Liver (tissue), 9 donors: Measurements from ENCODE around the gene SORBS2. TPM values are rescaled to one million over a fixed set of nuclear protein-coding genes. Genes with fewer than 3 reads are reported as not detected.

Experiments used
- DNase-seq: peaks from one replicate; pipeline ENCODE4 v3.0.0-alpha.2; 2017; ENCODE audit warnings: low spot score
- H3K27ac ChIP-seq, 2 donors: one replicate each; pipeline ENCODE4 v1.7.0; 2013; ENCODE audit warnings: inconsistent platforms in 2 of 2, low read length in 2 of 2, control low read depth in 1 of 2, low read depth in 1 of 2, mild to moderate bottlenecking in 1 of 2
- H3K27me3 ChIP-seq, 4 donors: one replicate each; pipeline versions ENCODE4 v1.6.1 to v1.7.0; 2013; ENCODE audit warnings: low read length in 3 of 4, inconsistent platforms in 1 of 4, mild to moderate bottlenecking in 1 of 4, moderate library complexity in 1 of 4; ENCODE audit not compliant: control insufficient read depth in 4 of 4, insufficient read depth in 4 of 4
- H3K36me3 ChIP-seq, 4 donors: one replicate each; pipeline versions ENCODE4 v1.6.1 to v1.7.0; 2013; ENCODE audit warnings: low read length in 3 of 4, mild to moderate bottlenecking in 3 of 4, low read depth in 1 of 4, moderate library complexity in 1 of 4; ENCODE audit not compliant: control insufficient read depth in 4 of 4, insufficient read depth in 3 of 4
- H3K4me1 ChIP-seq, 4 donors: one replicate each; pipeline versions ENCODE4 v1.6.1 to v1.7.0; 2013; ENCODE audit warnings: low read length in 3 of 4, mild to moderate bottlenecking in 3 of 4, moderate library complexity in 1 of 4; ENCODE audit not compliant: control insufficient read depth in 4 of 4, insufficient read depth in 4 of 4
- H3K4me3 ChIP-seq, 3 donors: one replicate each; pipeline versions ENCODE4 v1.6.1 to v1.7.0; 2013; ENCODE audit warnings: low read length in 3 of 3, control low read depth in 1 of 3, low read depth in 1 of 3, mild to moderate bottlenecking in 1 of 3
- H3K9ac ChIP-seq, 2 donors: one replicate each; pipeline ENCODE4 v1.7.0; 2013; ENCODE audit warnings: low read length in 2 of 2, mild to moderate bottlenecking in 2 of 2, moderate library complexity in 2 of 2, control low read depth in 1 of 2, low read depth in 1 of 2
- H3K9me3 ChIP-seq, 4 donors: one replicate each; pipeline versions ENCODE4 v1.6.1 to v1.7.0; 2013; ENCODE audit warnings: low read length in 3 of 4; ENCODE audit not compliant: control insufficient read depth in 4 of 4
- CTCF ChIP-seq: fragments of 150-350 bp; IDR thresholded peaks from 2 replicates; pipeline ENCODE4 v1.5.1; 2017; ENCODE audit warnings: improper control_type of control experiment, low read depth, low read length; ENCODE audit not compliant: missing input control
- EGR1 ChIP-seq, 2 donors: IDR thresholded peaks; 2 replicates each; pipeline ENCODE4 v1.6.1; 2016 to 2018; ENCODE audit warnings: antibody characterized with exemption in 2 of 2, low read depth in 2 of 2
- GABPA ChIP-seq, 2 donors: IDR thresholded peaks in 1 of 2; conservative IDR thresholded peaks in 1 of 2; 2 replicates each; pipeline ENCODE4 v1.6.1; 2016; ENCODE audit warnings: antibody characterized with exemption in 2 of 2, mild to moderate bottlenecking in 1 of 2, moderate library complexity in 1 of 2
- HNF4G ChIP-seq: IDR thresholded peaks from 2 replicates; pipeline ENCODE4 v1.6.1; 2016; ENCODE audit warnings: antibody characterized with exemption
- NR2F2 ChIP-seq: IDR thresholded peaks from 2 replicates; pipeline ENCODE4 v1.6.1; 2016; ENCODE audit warnings: antibody characterized with exemption
- REST ChIP-seq: IDR thresholded peaks from 2 replicates; pipeline ENCODE4 v1.6.1; 2016; ENCODE audit warnings: antibody characterized with exemption, mild to moderate bottlenecking
- RXRA ChIP-seq, 2 donors: IDR thresholded peaks; 2 replicates each; pipeline ENCODE4 v1.6.1; 2017 to 2018; ENCODE audit warnings: antibody characterized with exemption in 2 of 2, mild to moderate bottlenecking in 1 of 2
- SP1 ChIP-seq: IDR thresholded peaks from 2 replicates; pipeline ENCODE4 v1.6.1; 2018; ENCODE audit warnings: antibody characterized with exemption, mild to moderate bottlenecking
- YY1 ChIP-seq: IDR thresholded peaks from 2 replicates; pipeline ENCODE4 v1.6.1; 2016; ENCODE audit warnings: antibody characterized with exemption, mild to moderate bottlenecking
- ZBTB33 ChIP-seq: IDR thresholded peaks from 2 replicates; pipeline ENCODE4 v1.6.1; 2016; ENCODE audit warnings: antibody characterized with exemption
- WGBS: extraction: QIAGEN DNeasy Blood & Tissue Kit; methylation state at CpG from one replicate; pipeline ENCODE4 v1.1.7; 2013; 5-methylcytosine and 5-hydroxymethylcytosine counted together
- polyA plus RNA-seq, 2 donors: library from polyadenylated mRNA; stranded (reverse) in 1 of 2; unstranded in 1 of 2; fragments of 200-250 nt in 1 of 2; fragments of >200 nt in 1 of 2; fragmentation: Nextera tagmentation in 1 of 2; extraction: Ambion mirVana in 1 of 2; gene quantifications; one replicate each; pipeline versions ENCODE4 v1.2.1 to v1.2.3, GENCODE V29; 2013 to 2015
- total RNA-seq, 2 donors: library from RNA; depleted of rRNA; stranded (reverse); fragments of >200 nt; gene quantifications; one replicate each; pipeline ENCODE4 v1.2.3, GENCODE V29; 2014
- donor health status: healthy.
- donor health status: healthy.
- donor health status: healthy.
- donor health status: healthy.
- donor health status: healthy.

The SORBS2 gene
- total and polyA plus RNA-seq, 4 donors: 23.3 to 136 (median 59.6) TPM

GRCh38 chr4:185693548-185694215 is 118.3 kb downstream of the SORBS2 start:
- Histone ChIP-seq H3K27ac (no peak overlapping the region), H3K4me1 (peaks cover 0 to 6% (median 0%) of the 10 kb centered on the region in 4 donors), H3K4me3 (no peak overlapping the region), H3K9ac (no peak overlapping the region), H3K36me3 (peaks cover 0 to 7% (median 1%) of the 10 kb centered on the region in 4 donors), H3K9me3 (no peaks in the 10 kb centered on the region), H3K27me3 (no peaks in the 10 kb centered on the region)
- 81% methylated on average over 12 of the region's 12 CpGs for WGBS
- TF ChIP-seq SP1 (no peak), GABPA (IDR thresholded peaks at IDR 0.05 in 1 of 2, conservative IDR thresholded peaks at IDR 0.05 in 1 of 2) (no peak), REST (no peak)
- no peak for DNase-seq

GRCh38 chr4:185689407-185689806 is 122.6 kb downstream of the SORBS2 start:
- H3K27ac ChIP-seq: no peak overlapping the region
- no peak for DNase-seq
- peaks cover 0 to 7% (median 1%) of the 10 kb centered on the region in 4 donors for H3K36me3 ChIP-seq
- no peaks in the 10 kb centered on the region for H3K9me3 ChIP-seq
- WGBS: 88% methylated on average over 9 of the region's 9 CpGs
- TF ChIP-seq REST: no peak
- TF ChIP-seq YY1: no peak
- TF ChIP-seq RXRA (IDR thresholded peaks at IDR 0.05): no peak
- no peak for TF ChIP-seq EGR1 (IDR thresholded peaks at IDR 0.05; ENCODE audit: low read depth in 2 of 2)
- no peak for TF ChIP-seq CTCF
- no peak for TF ChIP-seq ZBTB33
- TF ChIP-seq HNF4G: no peak
- TF ChIP-seq NR2F2: no peak
- TF ChIP-seq GABPA (IDR thresholded peaks at IDR 0.05 in 1 of 2, conservative IDR thresholded peaks at IDR 0.05 in 1 of 2): no peak
- peaks cover 0 to 4% (median 0%) of the 10 kb centered on the region in 4 donors for H3K4me1 ChIP-seq
- H3K9ac ChIP-seq: no peak overlapping the region
- H3K27me3 ChIP-seq: no peaks in the 10 kb centered on the region
- no peak overlapping the region for H3K4me3 ChIP-seq
